GF-D8 (cell line): ENCODE measurements around the gene IFT122.

ENCODE experiments used
- DNase-seq: peaks from one replicate; lab custom pipeline; 2025; lab: John Stamatoyannopoulos, UW

Gene IFT122

DNA sequence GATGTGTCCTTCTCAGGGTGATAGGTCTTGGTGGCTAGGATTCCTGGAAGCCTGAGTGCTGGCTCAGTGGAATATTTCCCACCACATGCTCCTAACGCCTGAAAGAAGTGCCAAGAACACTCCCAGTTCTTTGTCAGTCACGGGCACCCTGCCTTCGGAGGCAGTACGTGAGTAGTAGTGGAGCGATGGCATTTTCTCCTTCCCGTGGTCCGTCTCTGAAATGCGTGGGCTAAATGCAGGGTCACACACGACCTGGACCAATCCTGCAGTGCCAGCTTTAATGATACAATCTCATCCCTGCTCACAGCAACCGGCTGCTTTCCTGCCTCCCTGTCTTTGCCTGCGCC, 117.5 kb downstream of the IFT122 start:
- DNase-seq, result no peak

DNA sequence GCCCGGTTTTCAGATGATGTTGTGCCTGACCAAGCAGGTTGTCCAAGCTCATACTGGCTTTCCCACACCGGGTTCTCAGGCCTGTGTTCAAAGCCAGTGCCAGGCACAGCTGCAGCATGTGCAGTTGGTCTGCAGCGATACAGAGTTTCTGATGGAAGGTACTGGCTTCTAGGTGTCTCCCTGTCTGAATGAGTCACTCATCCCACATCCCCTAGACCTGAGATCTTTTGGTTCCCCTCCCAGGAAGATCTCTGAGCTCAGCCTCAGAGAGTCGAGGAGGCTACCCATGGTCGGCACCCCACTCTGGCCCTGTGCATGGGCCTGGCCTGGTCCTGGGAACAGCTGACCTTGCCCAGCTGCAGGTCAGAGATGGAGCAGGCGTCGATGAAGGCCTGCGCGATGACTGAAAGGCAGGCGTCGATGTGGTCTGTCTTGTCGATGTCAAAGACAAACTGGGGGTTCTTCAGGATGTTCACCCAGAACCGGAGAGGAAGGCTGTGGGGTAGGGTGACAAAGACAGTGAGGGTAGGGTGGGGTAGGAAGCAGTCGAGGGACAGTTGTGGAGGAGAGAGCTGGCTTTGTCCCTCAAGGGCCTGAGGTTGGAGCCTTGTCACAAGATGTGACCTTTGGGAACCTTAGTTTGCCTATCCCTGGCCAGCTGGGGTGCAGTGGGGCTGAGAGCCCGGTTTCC, 118.2 kb downstream of the IFT122 start:
- no peak for DNase-seq

DNA sequence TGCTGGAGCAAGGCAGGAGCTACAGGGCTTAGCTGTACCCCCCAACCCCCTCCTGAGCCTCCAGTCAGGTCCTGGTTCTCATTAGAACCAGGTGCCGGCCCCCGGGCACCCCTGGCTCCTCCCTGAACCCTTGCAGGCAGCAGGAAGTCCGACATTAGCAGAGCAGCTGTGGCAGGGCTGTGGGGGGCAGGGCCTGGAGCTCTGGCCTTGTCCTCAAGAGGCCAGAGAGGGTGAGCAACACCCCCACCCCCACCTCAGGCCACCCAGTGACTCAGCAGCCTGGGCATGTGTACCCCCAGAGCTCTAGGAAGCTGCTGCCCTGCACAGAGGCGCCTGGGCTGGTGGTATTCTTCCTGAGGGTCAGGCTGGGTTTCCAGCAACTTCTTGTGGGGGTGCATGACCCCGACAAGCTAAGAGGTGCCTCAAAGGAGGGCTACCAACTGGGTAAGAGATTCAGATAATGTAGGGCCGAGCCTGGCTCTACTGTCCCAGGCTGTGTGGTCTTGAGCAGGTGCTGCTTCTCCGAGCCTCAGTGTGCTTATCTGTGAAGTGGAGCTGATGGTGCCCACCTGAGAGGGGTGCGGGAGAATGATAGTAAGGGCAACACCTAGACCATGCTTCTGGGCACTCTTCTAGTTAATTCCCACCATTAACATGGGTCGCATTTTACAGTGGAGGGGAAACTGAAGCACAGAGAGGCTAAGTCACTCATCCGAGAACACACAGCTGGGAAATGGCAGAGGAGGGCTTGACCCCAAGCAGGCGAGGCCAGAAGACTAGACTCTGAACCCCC, 118.9 kb downstream of the IFT122 start:
- no peak for DNase-seq

DNA sequence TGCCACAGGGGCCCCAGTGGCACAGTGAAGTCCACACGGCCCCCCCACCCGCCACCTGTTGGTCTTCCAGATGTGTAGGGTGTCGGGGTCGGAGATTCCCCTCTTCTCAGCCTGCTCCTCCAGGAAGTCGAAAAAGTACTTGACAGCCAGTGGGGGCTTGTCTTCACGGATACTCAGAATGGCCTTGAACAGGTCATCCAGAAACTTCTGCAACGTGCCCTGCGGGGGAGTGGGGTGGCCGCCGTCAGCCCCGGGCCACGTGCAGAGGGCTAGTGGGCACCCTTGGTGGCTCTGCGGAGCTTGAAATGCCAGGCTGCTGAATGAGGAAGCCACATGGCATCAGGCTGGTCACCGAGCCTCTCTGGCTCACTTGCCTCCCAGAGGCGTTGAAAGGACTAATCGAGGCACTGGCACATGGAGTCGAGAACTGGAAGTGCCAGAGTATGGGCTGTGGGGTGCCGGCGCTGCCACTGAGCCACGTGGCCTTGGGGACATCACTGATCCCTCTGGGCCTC, 119.6 kb downstream of the IFT122 start:
- DNase-seq, result no peak

DNA sequence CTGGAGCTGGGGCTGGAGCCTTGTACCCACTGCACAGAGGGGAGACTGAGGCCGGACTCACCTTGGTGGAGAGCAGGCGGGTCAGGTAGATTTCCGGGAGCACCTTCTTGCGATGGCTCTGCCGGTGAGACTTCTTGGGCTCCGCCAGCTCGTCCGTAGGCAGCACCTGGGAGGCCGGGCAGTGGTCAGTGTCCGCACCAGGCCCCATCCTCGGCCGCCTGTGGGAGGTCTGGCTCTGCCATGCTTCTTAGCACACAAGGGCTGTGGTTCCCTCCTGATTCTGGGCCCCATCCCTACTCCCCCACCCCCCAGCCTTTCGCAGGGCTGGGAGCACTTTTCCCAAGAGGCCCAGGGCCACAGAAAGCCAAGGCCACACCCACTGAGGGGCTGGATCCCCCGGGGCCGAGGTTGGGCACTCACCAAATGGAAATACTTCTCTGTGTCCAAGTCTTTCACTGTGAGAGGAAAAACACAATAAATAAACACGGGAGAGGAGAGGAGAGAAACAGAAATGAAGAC, 120.3 kb downstream of the IFT122 start:
- DNase-seq, result no peak

DNA sequence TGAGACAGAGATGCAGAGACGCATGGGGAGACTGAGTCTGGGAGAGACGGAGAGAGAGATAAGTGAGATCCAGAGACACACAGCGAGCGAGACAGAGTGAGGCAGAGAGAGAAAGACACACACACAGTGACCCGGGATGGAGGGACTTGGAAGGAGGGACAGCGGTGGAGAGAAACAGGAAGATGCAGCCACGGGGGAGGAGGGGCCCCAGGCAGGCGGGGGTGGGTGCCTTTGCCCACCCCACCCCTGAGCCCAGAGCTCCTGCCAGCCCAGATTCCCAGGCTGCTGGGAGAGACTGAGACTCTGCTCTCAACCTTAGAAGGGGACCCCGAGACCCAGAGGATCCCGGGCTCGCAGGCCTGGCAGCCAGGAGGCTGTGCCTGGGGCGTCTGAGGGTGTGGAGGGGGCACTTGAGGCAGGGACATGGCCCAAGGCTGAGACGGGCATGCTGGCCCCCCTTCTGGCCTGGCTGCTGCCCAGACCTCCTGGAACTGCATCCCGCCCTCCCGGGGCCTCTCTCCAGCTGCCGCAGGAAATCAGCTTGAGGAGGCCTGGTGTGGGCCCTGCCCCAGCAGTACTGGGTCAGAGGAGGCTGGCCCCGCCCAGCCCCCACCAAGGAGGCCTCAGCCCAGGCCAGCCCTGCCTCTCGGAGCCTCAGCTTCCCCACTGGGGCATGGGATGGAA, 121.0 kb downstream of the IFT122 start:
- DNase-seq, result no peak

DNA sequence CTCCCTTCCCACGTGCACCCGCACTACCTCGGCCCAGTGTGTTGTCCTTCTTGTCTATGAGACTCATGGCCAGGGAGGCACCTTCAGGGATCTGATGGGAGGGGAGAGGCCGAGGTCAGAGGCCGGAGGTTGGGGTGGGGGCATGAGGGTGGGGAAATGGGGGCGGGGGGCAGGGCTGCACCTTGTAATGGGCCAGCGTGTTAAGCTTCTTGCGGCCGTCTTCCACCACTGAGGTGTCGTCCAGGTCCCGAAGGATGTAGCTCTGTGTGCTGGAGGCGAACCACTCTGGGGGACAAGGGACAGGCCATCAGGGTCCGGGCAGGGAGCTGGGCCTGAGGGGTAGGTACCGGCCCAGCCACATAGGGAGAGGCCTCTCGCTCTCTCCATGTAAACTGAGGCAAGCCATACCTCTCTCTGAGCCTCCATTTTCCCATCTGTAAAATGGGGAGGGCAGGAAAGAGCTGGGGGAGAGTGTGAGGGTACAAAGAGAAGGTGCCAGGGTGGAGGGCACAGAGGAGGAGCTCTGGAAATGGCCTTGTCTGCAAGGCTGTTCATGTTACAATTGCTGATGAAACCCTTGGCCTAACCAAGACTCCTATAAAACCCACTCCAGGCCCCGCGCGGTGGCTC, 121.7 kb downstream of the IFT122 start:
- no peak for DNase-seq

DNA sequence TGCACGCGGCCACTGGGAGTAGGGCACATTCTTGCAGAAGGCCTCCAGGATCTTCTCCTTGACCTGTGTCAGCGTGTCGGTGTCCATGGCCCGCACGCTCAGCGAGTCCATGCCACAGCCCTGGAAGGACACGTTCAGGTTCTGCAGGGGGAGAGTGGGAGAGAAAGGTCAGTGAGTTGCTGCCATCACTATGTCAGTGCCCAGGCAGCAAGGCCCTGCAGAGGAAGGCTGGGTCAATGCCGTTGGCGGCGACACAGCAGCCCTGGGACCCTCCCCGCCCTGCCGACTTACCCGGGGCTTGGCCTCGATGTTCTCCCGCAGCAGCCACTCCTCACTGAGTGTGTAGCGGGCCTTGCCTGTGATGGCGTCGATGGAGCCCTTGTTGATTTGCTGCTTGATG, 122.8 kb downstream of the IFT122 start:
- DNase-seq, result no peak

DNA sequence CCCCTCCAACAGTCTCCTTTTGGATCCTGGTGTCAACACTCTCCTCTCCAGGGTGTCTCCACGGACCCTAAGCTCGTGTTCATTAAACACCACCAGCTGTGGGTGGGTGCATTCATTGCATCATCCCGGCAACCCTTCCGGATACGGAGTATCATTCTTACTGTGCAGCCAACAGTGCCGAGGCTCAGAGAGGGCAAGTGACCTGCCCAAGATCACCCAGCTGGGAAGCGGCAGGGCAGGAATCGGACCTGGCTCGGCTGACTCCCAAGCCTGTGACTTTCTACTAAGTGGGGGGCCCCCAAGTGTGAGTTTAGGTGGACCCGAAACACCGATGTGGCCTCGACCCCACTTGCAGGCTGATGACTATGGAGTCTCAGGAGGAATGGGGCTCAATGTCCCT, 123.3 kb downstream of the IFT122 start:
- DNase-seq, result no peak

DNA sequence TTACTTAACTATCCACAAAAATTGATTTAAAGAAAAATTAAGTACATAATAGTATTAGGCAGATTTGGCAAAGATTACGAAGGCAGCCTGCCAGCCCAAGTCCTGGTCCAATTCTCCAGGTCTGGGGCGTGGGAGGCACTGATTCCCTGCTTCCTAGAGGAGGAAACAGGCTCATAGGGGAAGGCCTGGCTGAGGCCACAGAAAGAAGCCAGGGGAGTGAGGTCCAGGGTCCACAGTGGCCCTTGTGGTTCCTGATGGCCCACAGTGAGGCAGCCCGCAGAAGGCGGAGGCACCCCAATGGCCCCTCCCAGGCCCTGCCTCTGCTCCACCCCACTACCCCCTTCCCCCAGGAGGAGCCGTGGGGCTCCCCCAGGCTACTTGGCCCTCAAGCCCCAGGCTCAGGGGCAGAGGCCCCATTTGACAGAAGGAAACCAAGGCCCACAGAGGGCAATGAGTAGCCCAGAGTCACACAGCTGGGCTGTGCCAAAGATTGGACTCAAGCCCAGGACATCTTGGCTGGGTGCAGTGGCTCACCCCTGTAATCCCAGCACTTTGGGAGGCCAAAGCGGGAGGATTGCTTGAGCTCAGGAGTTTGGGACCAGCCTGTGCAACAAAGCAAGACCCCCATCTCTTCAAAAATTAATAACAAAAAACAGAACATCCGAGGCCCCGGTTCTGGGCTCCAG, 124.0 kb downstream of the IFT122 start:
- DNase-seq, result no peak

DNA sequence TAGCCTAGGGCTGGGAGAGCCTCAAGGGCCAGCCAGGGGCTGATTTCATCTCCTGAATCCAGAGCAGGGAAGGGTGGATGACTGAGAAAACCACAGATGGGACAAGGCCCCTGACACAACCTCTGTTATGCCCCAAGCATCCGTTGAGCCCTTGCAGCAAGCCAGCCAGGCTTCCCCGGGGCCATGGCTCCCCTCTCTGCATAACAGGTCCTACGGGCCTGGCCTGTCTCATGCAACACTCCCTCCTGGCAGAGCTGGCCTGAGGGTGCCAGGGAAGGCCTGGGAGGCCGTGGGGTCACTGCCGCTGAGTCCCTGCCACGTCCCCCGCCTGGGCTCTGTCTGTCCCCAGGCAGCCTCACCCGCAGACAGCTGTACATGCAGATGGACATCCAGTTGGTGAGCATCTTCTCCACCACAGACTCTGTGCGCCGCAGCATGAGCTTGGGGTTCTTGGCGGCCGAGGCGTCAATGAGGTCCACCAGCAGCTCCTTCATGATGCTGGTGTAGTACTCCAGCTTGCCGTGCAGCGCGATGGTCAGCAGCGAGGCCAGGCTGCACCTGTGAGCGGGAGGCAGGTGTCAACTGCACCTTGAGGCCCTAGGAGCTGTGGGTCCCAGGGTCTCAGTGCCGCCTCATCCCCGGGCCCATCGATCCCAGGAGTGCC, 125.1 kb downstream of the IFT122 start:
- no peak for DNase-seq

DNA sequence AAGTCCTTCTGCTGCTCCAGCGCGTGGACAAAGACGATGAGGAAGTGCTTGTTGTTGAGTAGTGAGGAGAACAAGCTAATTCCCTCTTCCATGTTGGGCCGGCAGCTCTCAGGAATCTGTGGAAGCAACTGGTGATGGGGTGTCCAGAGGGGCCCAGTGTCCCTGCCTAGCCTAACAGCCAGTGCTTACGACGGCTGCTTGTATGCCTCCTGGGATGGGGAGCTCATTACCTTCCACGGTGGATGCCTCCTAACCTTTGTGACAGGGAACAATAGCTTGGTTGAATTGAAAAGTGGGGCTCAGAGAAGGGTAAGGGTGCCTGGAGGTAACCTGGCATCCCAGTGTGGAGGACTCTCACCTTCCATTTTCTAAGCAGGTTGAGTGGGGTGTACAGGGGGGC, 125.9 kb downstream of the IFT122 start:
- DNase-seq, result no peak

DNA sequence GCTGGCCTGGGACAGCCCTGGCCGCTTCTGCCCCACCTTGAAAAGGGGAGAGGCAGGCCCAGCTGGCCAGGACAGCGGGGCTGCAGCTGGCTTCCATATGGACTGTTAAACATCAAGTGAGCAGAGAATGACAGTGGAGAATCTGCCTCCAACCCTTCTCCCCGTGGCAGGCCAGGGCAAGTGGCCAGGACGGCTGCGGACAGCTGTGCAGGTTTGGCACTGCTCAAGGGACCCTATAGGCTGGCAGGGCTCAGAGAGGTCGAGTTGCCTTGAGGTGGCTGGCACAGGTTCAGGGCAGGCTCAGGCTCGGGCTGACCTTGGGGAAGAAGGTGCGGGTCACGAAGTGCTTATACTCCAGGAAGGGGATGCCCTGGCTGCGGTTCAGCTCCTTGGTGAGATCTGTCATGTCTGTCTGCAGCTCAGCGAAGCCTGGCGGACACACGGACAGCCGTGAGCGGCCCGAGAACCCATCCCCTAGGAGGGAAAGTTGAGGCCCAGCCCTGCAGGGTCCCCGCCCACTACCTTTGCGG, 127.2 kb downstream of the IFT122 start:
- DNase-seq, result no peak

DNA sequence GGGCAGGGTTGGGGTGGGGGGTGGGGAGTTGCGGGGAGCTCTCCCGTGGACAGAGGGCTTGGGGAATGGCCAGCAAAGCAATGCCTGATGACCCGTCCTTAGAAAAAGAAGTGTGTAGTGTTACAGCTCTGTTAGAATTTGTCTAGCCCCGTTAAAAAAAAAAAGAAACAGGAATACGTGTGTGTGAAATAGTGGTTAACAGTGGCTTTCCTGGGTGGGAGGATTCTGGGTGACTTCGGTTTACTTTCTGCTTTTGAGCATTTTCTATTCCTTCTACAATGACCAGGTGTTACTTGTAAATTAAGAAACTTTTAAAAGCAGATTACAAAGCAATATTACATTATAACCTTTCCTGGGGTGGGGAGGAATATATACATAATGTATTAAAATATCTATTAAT, 127.9 kb downstream of the IFT122 start:
- no peak for DNase-seq

DNA sequence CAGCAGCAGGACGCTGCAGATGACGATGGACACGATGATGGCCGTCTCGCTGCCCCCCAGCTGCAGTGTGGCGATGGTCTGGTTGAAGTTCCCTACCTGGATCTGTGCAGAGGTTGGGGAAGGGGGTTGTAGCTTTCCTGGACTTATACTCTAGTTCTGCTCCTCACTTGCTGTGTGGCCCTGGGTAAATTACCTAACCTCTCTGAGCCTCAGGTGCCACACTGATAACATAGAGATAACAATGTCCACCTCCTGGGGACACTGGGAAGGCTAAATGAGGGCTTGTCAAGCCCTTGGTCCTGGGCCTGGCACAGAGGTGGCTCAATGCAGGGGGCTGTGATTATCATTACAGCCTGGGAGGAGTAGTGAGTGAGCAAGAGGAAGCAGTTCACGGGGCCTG, 129.8 kb downstream of the IFT122 start:
- DNase-seq, result no peak
